Middle frontal gyrus (tissue), 1 donor: Measurements from ENCODE around the gene TEX53.
A peak's percentile ranks its signal among the peaks of the same experiment; 100 is the strongest.

Source experiments
- DNase-seq: peaks from one replicate; pipeline ENCODE4 v3.0.0-alpha.2; 2015; ENCODE audit warnings: low spot score; ENCODE audit errors: extremely low spot score

TEX53 gene

GRCh38 chr9:114680259-114681001 is 22.8 kb upstream of the TEX53 start:
- no peak for DNase-seq

- DNase-seq = no peak
Observed at GRCh38 chr9:114678795-114679194, 21.2 kb upstream of the TEX53 start.

GRCh38 chr9:114678130-114678529 is 20.5 kb upstream of the TEX53 start:
- no peak for DNase-seq

- DNase-seq = no peak
Observed at GRCh38 chr9:114677418-114677817, 19.8 kb upstream of the TEX53 start.

- DNase-seq = no peak
Observed at GRCh38 chr9:114676901-114677300, 19.3 kb upstream of the TEX53 start.

GRCh38 chr9:114674798-114675540 is 17.4 kb upstream of the TEX53 start:
- no peak for DNase-seq

- DNase-seq = no peak
Observed at GRCh38 chr9:114674076-114674797, 16.6 kb upstream of the TEX53 start.

- no peak for DNase-seq
Observed at GRCh38 chr9:114671605-114672004, 14.0 kb upstream of the TEX53 start.

GRCh38 chr9:114669961-114670360 is 12.4 kb upstream of the TEX53 start:
- DNase-seq = no peak

GRCh38 chr9:114668146-114668545 is 10.5 kb upstream of the TEX53 start:
- no peak for DNase-seq

GRCh38 chr9:114666851-114667250 is 9.2 kb upstream of the TEX53 start:
- no peak for DNase-seq

GRCh38 chr9:114666401-114666800 is 8.8 kb upstream of the TEX53 start:
- DNase-seq = no peak

GRCh38 chr9:114664181-114664580 is 6.6 kb upstream of the TEX53 start:
- no peak for DNase-seq

GRCh38 chr9:114662081-114662989 is 4.7 kb upstream of the TEX53 start:
- DNase-seq = no peak

- DNase-seq = no peak
Observed at GRCh38 chr9:114656301-114656700, 1.3 kb downstream of the TEX53 start.

- no peak for DNase-seq
Observed at GRCh38 chr9:114655689-114656088, 1.9 kb downstream of the TEX53 start.

GRCh38 chr9:114653556-114654159 is 3.9 kb downstream of the TEX53 start:
- DNase-seq = peak; percentile 69

- no peak for DNase-seq
Observed at GRCh38 chr9:114652776-114653555, 4.6 kb downstream of the TEX53 start.

GRCh38 chr9:114643896-114644295 is 13.7 kb downstream of the TEX53 start:
- DNase-seq = no peak

- DNase-seq = no peak
Observed at GRCh38 chr9:114643001-114643400, 14.6 kb downstream of the TEX53 start.
